Pancreas (tissue), 10 donors: ENCODE results near the gene GJA9. TPM values are rescaled to one million over a fixed set of nuclear protein-coding genes. Genes with fewer than 3 reads are reported as not detected.

Experiments used
- ATAC-seq, 4 donors: fragments of 200-7000 bp; cut with Tn5 transposase; one replicate each; pipeline versions ENCODE4 v1.8.0 to v1.9.1; 2020; ENCODE audit warnings: mild to moderate bottlenecking in 4 of 4, moderate library complexity in 4 of 4
- DNase-seq, 6 donors: peaks; one replicate each; pipeline ENCODE4 v3.0.0-alpha.2; 2020
- FAIRE-seq: peaks from 2 replicates; lab custom pipeline; 2012; peaks lifted over from hg19 to GRCh38; lab: Jason Lieb, UNC
- H3K27ac ChIP-seq, 4 donors: fragments of 200-600 bp; sonication (generic); 1 replicate in 3 of 4; 2 replicates in 1 of 4; pipeline versions ENCODE4 v1.5.0 to v1.8.0; 2020
- H3K27me3 ChIP-seq, 4 donors: fragments of 200-600 bp; one replicate each; pipeline ENCODE4 v1.8.0; 2021
- H3K36me3 ChIP-seq, 3 donors: fragments of 200-600 bp; sonication (generic) in 1 of 3; one replicate each; pipeline versions ENCODE4 v1.5.0 to v1.8.0; 2020 to 2021
- H3K4me1 ChIP-seq, 3 donors: fragments of 200-600 bp; one replicate each; pipeline ENCODE4 v1.8.0; 2021
- H3K4me3 ChIP-seq, 4 donors: fragments of 200-600 bp; sonication (generic) in 2 of 4; one replicate each; pipeline versions ENCODE4 v1.5.0 to v1.8.0; 2020 to 2021
- H3K9me3 ChIP-seq, 4 donors: fragments of 200-600 bp; one replicate each; pipeline ENCODE4 v1.8.0; 2021
- CTCF ChIP-seq, 4 donors: fragments of 200-600 bp; sonication (generic) in 3 of 4; IDR thresholded peaks; one replicate each; pipeline versions ENCODE4 v1.5.0 to v1.8.0; 2021; ENCODE audit warnings: antibody characterized with exemption in 4 of 4
- WGBS, 2 donors: extraction: QIAGEN DNeasy Blood & Tissue Kit; methylation state at CpG; one replicate each; pipeline ENCODE4 v1.1.7; 2013; 5-methylcytosine and 5-hydroxymethylcytosine counted together
- intact Hi-C, 3 donors: fragments of 100-400 bp; cut with DNase I; formaldehyde crosslinking; loops; one replicate each; pipeline versions ENCODE4 v1.11.1 to v1.14.2; 2022
- polyA plus RNA-seq, 2 donors: library from polyadenylated mRNA; stranded (reverse); fragments of 200-250 nt; gene quantifications; one replicate each; pipeline ENCODE4 v1.2.3, GENCODE V29; 2013
- total RNA-seq, 6 donors: library from RNA; stranded (reverse); fragmentation: NEBNext Ultra II Directional in 4 of 6; extraction: Animal tissue kit (Norgen Biotek cat#: 25700) in 4 of 6; gene quantifications; one replicate each; pipeline versions ENCODE4 v1.2.1 to v1.2.4, GENCODE V29; 2021 to 2023
- donor health status: healthy with polysubstance abuse.
- donor health status: DM: no; HTN: no; CAD: no; lungs with moderate emphysema.
- donor health status: DM: no; HTN: no; CAD: no.
- donor health status: control.
- donor health status: control.
- donor health status: Bipolar disorder and iron deficiency.
- donor health status: DM: yes; HTN: yes; CAD: no.
- donor health status: DM: no; HTN: no; CAD: no.
- donor health status: DM: no; HTN: no; CAD: no.
- donor health status: DM: yes; HTN: yes; CAD: no.

Gene GJA9
- total and polyA plus RNA-seq, 8 donors, result not detected

- Histone ChIP-seq H3K27me3 (peaks cover 0 to 7% (median 0%) of the 10 kb centered on the region in 4 donors), H3K4me1 (no peaks in the 10 kb centered on the region), H3K36me3 (no peaks in the 10 kb centered on the region), H3K9me3 (no peaks in the 10 kb centered on the region), H3K4me3 (no peak overlapping the region), H3K27ac (no peak overlapping the region)
- 60 to 77% methylated on average over 6 of the region's 6 CpGs for WGBS, 2 donors
- DNase-seq (no peak), FAIRE-seq (no peak), ATAC-seq (no peak)
- intact Hi-C loops, result loop anchor here in 1 of 3 donors (5.0 kb wide), 1 partner anchor 805 kb away; no protein-coding TSS in a partner anchor
- TF ChIP-seq CTCF (IDR thresholded peaks at IDR 0.05), result no peak
Measured at GRCh38 chr1:38831731-38832369, 49.5 kb downstream of the GJA9 start.

- WGBS, 2 donors, result 10 to 12% methylated on average over 1 of the region's 1 CpG
Measured at GRCh38 chr1:38829368-38829767, 52.0 kb downstream of the GJA9 start.

GRCh38 chr1:38827318-38827717 lies 54.1 kb downstream of the GJA9 start:
- TF ChIP-seq CTCF (IDR thresholded peaks at IDR 0.05), result no peak
- Histone ChIP-seq H3K9me3 (no peaks in the 10 kb centered on the region), H3K36me3 (no peaks in the 10 kb centered on the region), H3K4me3 (no peak overlapping the region), H3K27me3 (peaks cover 0 to 7% (median 3%) of the 10 kb centered on the region in 4 donors), H3K4me1 (no peaks in the 10 kb centered on the region), H3K27ac (no peak overlapping the region)
- ATAC-seq (no peak), DNase-seq (no peak), FAIRE-seq (no peak)
- intact Hi-C loops, result loop anchor here in 1 of 3 donors (10.0 kb wide), 1 partner anchor 793 kb away; no protein-coding TSS in a partner anchor
- WGBS, 2 donors, result 50 to 57% methylated on average over 2 of the region's 2 CpGs

More at GRCh38 chr1:38829368-38829767, 52.0 kb downstream of the GJA9 start:
- FAIRE-seq, result no peak
- Histone ChIP-seq H3K27ac (no peak overlapping the region), H3K27me3 (peaks cover 0 to 7% (median 3%) of the 10 kb centered on the region in 4 donors), H3K36me3 (no peaks in the 10 kb centered on the region), H3K4me1 (no peaks in the 10 kb centered on the region), H3K4me3 (no peak overlapping the region), H3K9me3 (no peaks in the 10 kb centered on the region)
- intact Hi-C loops, result loop anchor here in 1 of 3 donors (10.0 kb wide), 1 partner anchor 795 kb away; no protein-coding TSS in a partner anchor
- DNase-seq, result no peak
- no peak for TF ChIP-seq CTCF (IDR thresholded peaks at IDR 0.05)
- ATAC-seq, result no peak

- no peaks in the 10 kb centered on the region for H3K4me1 ChIP-seq
- DNase-seq, result no peak
- H3K27ac ChIP-seq, result no peak overlapping the region
- H3K9me3 ChIP-seq, result no peaks in the 10 kb centered on the region
- intact Hi-C loops, result loop anchor here in 1 of 3 donors (10.0 kb wide), 1 partner anchor 792 kb away; no protein-coding TSS in a partner anchor
- H3K36me3 ChIP-seq, result no peaks in the 10 kb centered on the region
- no peak for FAIRE-seq
- ATAC-seq, result no peak
- no peak for TF ChIP-seq CTCF (IDR thresholded peaks at IDR 0.05)
- peaks cover 0 to 7% (median 3%) of the 10 kb centered on the region in 4 donors for H3K27me3 ChIP-seq
- no peak overlapping the region for H3K4me3 ChIP-seq
Measured at GRCh38 chr1:38826886-38827285, 54.5 kb downstream of the GJA9 start.

GRCh38 chr1:38826262-38826661 lies 55.1 kb downstream of the GJA9 start:
- H3K4me3 ChIP-seq, result no peak overlapping the region
- H3K9me3 ChIP-seq, result no peaks in the 10 kb centered on the region
- FAIRE-seq (no peak), ATAC-seq (no peak), DNase-seq (no peak)
- H3K27ac ChIP-seq, result no peak overlapping the region
- 27 to 28% methylated on average over 3 of the region's 3 CpGs for WGBS, 2 donors
- H3K4me1 ChIP-seq, result no peaks in the 10 kb centered on the region
- peaks cover 0 to 7% (median 3%) of the 10 kb centered on the region in 4 donors for H3K27me3 ChIP-seq
- no peak for TF ChIP-seq CTCF (IDR thresholded peaks at IDR 0.05)
- H3K36me3 ChIP-seq, result no peaks in the 10 kb centered on the region
- intact Hi-C loops, result loop anchor here in 1 of 3 donors (10.0 kb wide), 1 partner anchor 791 kb away; no protein-coding TSS in a partner anchor
